DMS153 (cell line): ENCODE measurements around the gene SMG9.

ENCODE experiments used
- DNase-seq: peaks from one replicate; lab custom pipeline; 2025; lab: John Stamatoyannopoulos, UW

SMG9 gene, protein sequence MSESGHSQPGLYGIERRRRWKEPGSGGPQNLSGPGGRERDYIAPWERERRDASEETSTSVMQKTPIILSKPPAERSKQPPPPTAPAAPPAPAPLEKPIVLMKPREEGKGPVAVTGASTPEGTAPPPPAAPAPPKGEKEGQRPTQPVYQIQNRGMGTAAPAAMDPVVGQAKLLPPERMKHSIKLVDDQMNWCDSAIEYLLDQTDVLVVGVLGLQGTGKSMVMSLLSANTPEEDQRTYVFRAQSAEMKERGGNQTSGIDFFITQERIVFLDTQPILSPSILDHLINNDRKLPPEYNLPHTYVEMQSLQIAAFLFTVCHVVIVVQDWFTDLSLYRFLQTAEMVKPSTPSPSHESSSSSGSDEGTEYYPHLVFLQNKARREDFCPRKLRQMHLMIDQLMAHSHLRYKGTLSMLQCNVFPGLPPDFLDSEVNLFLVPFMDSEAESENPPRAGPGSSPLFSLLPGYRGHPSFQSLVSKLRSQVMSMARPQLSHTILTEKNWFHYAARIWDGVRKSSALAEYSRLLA

DNA sequence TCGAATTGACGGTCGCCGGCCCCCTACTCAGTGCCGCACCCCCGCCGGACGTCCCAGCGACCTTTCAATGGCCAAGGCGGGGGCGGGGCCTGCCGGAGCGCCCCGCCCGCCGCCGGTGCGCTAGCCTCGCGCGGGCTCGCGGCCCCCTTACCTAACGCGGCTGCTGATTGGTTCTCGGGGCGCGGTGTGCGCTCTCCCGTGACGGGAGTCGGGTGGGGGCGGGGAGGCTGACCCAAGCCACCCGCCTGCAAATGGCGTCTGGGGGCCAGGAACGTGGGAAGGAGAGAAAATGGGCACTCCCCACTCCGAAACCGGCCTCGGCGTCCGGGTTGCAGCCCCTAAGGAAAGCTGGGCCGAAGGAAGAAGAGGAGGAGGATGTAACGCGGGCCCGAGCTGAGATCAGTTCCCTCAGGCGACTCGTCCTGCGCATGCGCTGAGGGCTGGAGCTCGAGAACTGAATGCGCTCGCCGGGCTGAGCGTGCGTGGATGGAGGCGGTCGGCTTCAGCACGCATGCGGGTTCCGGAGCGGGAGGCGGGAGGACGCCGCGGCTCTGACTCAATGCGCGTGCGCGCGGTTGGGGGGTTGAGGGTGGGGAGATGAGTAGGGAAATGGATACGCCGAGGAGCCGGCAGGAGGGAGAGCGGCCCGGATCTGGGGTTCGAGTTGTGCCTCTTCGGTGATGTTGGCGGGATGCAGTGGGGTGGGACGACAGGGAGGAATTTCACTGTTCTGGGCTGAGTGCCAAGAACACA lies at the start of gene SMG9:
Gene SMG9, minus strand, starts transcription at position 460 of the 753 bp plus-strand sequence. CDS start 4,221 bp downstream, outside the sequence.
- DNase-seq, result peak; percentile 96

DNA sequence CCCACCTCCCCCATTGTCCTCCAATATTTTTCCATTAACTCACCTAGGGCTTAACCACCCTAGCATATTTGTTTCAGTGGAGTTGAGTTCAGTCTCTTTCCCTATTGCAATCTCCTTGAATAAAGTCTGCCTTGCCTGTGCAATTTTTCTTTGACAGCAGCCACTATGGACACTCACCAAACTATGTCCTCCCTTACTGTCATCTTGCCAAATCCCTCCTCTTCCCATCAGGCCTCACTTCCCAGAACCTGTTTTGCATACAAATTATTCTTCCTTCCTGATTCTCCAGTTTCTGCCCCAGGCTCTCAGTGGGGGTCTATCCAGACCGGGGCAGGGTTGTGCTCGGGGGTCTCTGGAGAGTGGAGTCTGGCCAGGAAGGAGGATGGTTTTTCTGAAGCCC lies 49.7 kb upstream of the SMG9 start:
- no peak for DNase-seq

DNA sequence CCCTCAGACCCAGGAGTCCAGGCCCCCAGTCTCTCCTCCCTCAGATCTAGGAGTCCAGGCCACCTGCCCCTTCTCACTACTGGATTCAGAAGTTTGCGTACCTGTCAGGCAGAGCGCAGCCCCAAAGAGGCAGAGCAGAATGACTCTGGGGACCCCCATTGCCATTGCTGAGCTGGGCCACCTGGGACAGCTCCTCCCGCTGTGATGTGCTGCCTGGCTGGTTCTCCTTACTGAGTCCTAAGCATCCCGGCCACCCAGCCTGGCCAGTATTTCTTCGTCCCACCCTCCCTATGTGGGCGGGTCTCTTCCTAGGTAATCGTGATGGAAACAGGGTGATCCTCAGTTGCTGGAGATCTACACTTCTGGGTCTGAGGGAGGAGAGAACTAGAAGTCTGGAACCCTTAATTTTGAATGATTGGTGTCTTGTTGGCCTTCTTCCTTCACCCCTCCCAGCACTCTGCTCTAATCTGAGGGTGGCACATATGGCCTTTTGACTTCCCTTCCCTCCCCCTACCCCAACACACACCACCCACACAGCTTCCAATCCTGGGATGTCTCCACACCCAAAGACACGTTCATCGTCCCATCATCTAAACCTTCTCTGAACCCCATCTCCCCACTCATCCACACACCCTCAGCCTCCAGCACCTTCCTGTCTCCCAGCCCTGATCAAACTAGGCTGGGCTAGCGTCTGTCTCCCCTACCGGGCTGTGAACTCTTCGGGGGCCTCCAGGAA lies 47.6 kb upstream of the SMG9 start, which contains the start of gene LYPD5:
Gene LYPD5, minus strand, starts transcription at position 232 of the 736 bp plus-strand sequence. Its CDS starts 67 bp downstream, at position 165.
- no peak for DNase-seq

DNA sequence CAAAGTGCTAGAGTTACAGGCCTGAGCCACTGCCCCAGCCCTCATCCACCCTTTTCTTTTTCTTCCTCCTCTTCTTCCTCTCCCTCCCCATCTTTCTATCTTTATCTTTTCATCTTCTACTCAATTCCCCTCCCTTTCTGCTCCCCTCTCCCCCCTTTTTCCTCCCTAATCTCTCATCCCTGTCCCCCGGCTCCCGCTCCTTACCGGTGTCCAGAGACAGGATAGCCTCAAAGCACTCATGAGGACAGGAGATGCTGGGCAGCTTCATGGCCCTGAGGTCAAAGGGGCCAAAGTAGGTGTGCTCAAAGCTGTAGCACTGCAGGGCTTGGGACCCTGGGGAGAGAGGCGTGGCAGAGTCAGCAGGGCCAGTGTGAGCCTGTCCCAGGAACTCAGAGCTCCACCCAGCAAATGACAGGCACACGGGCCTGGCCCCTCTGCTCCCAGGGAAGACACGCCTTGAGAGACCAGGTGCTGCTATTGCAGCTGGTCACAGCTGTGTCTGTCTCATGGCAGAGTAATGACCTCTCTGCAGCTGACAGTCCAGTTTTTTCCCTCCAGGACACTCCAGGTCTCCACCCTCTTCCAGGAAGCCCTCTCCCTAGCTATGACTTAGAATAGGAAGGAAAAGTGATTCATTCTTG lies 44.9 kb upstream of the SMG9 start:
- no peak for DNase-seq

DNA sequence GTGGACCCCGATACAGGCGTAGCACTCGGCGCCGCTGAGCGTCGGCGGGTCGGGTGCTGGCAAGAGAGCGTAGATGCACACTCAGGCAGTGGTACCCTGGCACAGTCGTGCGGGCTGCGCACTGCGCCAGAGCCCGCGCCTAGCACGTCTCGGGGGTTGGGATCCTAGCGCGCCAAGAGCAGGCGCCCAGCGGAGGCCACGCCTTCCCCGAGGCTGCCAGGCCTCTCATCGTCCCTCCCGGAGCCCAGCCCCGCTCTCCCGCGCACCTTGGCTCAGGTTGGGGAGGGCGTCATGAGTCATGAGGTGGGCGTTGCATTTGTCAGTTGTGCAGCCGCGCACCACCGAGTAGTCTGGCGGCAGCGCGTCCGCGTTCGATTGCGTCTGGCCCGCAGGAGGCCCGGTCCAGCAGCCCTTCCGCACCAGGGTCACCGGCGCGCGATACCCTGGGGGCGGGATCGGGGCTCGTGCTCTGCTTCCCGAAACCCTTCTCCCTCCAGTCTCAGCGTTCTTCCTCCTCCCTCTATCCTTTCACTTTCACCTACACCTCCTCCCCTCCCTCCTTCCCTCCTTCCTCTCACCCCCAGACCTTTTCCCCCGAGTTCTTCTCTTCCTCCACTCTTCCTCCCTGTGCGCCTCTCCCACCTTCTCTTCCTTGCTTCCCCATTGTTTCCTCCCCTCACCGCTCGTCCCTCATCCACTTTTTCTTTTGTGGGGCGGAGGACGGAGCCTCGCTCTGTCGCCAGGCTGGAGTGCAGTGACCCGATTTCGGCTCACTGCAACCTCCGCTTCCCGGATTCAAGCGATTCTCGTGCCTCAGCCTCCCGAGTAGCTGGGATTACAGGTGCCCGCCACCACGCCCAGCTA lies 44.0 kb upstream of the SMG9 start:
- peak; percentile 57 for DNase-seq

DNA sequence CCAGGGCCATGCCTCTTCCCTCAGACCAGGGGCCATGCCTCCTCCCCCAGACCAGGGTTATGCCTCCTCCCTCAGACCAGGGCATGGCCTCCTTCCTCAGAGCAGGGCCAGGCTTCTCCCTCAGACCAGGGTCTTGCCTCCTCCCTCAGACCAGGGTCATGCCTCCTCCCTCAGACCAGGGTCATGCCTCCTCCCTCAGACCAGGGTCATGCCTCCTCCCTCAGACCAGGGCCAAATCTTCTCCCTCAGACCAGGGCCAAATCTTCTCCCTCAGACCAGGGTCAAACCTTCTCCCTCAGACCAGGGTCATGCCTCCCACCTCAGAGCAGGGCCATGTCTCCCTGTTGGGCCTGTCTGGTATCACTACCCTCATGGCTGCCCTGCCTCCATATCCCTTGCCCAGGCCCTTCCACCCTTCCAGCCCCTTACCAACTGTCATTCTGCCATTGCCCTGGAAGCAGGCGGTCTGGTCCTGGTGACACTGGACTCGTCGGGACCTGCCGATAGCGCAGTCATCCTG lies 43.3 kb upstream of the SMG9 start:
- no peak for DNase-seq

DNA sequence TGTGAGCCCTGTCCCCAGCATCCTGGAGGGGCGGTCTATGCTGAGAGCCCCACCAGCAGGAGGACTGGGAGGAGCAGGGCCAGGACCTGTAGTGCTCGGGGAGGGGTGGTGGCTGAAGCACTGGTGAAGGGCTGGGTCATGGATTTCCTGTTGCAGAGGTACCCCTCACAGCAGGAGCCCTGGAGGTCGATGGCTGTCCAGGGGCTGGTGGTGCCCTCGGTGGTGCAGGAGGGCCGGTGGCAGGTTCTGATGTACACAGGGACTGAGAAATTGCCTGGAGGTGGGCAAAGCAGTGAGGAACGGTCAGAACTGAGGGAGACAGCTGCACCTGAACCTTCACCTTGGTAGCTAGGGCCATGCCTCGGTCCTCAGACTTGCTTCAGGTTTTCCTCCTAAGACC lies 42.8 kb upstream of the SMG9 start:
- no peak for DNase-seq

DNA sequence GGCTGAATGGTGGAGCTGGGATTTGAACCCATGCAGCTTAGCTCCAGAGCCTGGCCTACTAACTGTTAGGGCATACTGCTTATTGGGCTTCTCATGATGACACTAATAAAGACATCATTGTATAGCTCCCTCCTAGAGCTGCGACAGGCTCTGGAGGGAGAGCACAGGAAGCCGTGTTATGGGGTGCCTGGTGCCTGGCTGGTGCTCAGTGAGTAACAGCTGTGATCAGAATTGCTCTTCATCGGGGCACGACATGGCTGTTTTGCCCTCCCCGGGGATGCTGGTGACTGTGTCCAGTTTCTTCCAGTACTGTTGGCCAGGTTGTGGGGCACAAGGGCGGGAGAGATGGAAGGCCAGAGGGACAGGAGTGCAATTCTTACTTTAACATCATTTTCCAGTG lies 42.4 kb upstream of the SMG9 start:
- no peak for DNase-seq

DNA sequence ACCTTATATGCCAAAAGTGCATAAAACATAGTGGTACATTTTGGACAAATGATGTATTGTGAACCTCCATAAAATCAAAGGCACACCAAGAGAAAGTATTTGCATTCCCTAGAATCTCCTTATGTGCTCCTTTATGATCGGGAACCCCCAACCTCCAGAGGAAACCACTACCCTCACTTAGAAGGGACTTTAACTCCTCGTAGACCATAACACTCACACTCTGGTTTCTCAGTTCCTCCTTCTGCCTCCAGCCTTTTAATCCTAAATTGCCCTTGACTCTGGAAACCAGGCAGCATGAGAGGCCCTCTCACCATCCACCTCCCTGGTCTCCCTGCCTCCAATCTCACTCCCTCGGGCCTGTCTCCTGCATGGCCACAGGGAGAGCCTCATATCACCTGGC lies 35.8 kb upstream of the SMG9 start:
- no peak for DNase-seq

DNA sequence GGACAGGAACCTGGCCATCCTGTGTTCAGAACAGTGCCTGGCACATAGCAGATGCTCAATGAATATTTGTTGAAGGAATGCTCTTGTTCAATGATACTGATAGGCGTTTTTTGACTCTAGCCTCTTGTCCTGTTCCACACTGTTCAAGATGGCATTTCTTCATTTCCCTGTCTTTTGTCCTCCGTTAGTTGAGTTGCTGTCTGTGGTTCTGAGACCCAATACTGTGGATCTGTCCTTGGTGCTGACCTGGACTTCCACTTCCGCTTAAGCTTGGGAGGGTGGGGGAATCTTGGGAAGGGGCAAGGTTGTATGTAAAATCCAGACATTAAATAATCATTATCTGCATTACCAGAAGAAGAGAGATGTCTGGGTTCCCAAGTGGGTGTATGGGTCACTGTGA lies 34.3 kb upstream of the SMG9 start:
- no peak for DNase-seq

DNA sequence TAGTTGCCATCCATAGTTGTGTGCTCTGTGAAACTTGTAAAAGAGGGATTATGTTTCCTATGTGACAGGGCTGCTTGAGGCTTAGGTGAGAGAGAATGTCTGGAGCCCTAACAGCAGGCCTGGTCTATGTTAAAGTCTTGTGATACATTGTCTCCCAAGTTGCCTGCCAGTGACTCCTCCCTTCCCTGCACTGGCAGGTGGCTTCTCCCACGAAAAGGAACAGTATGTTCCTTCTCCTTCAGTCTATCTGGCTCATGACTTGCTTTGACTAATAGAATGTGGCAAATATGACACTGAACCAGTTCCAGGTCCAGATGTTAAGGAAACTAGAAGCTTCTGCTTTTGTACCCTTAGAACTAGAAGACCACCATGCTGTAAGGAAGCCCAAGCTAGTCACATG lies 31.9 kb upstream of the SMG9 start:
- no peak for DNase-seq

DNA sequence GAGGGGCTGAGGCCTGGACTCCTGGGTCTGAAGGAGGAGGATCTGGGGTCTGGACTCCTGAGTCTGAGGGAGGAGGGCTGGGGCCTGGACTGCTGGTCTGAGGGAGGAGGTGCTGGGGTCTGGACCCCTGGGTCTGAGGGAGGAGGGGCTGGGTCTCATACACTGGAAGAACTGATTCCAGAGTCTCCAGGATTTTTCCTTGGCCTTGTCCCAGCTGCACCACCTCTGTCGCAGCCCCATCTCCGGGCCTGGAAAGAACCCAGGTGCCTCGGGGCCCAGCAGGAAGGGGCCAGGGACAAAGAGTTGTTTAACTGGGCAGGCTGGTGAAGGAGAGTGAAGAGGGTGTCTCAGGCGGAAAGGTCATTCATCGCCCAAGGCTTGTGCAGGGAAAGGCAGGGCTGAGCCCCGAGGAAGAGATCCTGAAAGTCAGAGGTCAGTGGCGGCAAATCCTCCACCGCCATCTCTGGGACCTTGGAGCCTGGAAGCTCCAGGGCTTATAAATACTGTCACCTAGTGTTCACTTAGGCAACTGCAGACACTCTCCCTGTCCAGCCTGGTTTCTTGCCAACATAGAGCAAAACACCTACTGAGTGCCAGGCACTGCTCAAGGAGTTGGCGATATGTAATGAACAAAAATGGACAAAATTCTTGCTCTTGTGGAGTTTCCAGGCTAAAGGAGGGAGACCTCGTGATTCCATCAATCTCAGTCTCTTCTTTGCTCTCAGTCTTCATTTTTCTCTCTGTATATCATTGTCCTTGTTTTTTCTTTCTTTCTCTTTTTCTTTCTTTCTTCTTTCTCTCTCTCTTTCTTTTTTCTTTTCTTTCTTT lies 30.4 kb upstream of the SMG9 start:
- DNase-seq, result peak; percentile 39

DNA sequence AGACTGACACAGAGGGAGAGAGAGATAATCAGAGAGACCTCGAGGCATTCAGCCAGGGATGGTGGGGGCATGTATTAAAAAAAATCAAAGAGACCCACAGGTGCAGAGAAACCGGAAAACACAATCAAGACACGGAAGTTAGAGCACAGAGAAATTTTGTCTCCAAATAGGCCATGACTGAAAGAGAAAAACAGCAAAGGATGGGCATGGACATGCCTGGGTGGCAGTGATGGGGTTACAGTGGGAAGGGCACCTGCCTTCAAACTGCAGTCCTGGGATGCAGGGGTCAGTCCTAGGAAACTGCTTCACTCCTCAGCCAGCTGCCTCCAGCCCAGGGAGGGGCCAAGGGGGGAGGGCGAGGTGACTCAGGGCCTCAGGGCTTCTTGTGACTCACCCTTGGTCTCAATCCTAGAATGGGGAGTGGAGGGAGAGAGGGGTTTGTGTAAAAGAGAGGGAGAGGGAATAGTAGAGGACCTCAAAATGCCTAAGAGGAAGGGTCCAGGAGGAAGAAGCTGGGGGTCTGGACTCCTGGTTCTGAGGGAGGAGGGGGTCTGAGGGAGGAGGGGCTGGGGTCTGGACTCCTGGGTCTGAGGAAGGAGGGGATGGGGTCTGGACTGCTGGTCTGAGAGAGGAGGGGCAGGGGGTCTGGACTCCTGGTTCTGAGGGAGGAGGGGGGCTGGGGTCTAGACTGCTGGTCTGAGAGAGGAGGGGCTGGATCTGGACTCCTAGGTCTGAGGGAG lies 29.6 kb upstream of the SMG9 start:
- DNase-seq, result no peak

DNA sequence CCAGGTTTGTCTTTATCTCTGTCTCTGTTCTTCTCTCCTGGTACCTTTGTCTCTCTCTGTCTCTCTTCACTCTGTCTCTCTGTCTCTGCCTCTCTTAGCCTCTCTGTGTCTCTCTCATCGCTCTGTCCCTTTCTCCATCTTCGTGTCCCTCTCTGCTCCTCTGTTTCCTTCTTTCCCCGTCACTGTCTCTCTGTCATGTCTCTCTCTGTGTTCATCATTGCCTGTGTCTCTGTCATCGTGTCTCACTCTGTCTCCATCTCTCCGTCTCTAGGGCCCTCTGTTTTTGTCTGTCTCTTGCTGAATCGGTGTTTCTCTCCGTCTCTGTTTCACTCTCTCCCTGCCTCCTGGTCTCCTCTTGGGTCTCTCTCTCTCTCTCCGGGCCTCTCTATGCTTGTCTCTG lies 28.9 kb upstream of the SMG9 start:
- DNase-seq, result no peak

DNA sequence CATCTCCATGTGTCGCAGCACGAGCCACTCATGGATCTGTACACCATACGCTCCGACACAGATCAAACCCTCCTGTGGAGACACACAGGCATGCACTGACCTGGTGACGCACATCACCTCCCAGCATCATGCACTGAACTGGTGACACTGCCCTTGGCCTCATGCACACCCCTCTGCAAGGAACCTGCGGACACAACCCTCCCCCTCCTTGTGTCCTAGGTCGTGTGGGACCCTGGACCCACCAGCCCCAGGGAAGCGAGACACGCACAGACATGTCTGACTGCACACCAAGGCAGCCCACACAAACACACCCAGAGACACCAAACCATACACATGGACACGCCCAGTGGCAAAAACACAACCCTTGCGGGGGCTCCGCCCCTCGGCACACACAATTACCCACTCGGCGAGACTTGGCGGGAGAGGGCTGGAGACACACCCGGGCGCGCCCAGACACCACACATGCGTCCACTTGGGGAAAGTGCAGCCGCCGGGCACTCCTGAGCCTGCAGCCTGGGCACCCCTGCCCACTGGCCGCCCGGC lies 28.0 kb upstream of the SMG9 start:
- DNase-seq, result no peak

DNA sequence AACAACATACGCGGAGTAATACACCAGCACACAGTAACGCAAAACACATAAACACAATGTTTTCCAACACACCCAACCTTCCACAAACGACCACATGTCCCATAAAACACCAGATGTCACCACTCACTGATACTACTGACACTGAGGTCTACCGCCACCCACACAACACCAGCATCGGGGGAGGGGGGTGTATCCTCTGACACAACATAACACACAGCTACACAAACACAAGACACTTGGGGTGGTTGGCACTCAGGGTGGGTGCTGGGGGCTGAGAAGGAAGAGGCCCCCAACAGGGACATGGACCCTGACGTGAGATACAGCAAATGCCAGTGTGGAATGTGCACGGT lies 27.5 kb upstream of the SMG9 start:
- no peak for DNase-seq

DNA sequence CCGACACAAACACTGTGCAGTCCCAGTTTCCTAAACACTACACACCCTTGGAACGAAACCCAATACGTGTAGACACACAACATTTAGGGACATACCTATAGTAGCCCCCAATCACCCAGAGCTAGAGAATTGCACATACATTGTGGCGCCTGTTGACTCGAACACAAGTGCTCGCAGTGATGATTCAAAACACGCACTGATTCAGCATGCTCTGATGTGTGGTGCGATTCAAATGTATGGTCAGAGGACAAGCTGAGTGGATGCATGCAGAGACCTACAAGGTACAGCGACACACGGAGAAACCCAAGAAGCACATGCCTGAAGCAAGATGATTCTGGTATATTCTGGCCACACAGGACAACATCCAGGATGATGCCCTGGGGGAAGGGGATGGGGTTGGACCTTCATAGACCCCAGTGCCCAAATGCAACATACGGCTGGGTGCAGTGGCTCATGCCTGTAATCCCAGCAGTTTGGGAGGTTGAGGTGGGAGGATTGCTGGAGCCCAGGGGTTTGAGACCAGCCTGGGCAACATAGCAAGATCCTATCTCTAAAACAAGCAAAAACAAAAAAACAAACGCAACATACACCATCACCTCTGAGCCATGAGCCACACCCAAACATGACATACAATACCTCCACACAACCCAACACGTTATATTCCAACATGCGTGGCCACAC lies 27.0 kb upstream of the SMG9 start:
- no peak for DNase-seq
